GM19035 (cell line): ENCODE data around the gene HNMT.
"Not testable (repeated sequence)": the region's sequence is repeated elsewhere in the genome, so short reads cannot be mapped to it uniquely, and the experiment has no call there.

Experiments used
- ATAC-seq: cut with Tn5 transposase; IDR thresholded peaks from one replicate; pipeline ENCODE4 v1.9.1; 2021; ENCODE audit not compliant: unreplicated experiment

The HNMT gene

DNA sequence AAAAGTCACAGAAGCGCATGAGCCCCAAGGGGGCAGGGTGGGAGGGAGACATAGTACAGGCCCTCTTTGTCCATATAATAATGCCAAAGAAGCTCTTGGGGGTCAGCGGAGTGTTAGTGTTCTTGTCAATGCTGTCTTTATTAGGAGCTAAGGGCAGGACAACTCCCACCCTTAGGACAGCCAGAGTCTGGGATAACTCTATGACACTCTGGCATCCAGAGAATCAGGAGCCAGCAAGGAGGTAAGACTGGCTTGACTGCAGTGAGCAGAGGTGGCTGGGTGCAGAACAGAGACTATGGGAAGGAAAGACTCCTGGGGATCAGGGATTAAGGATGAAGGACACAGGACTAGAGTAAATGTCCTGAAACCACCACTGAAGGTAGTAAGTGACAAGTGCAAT is 19.0 kb upstream of the HNMT start:
- no peak for ATAC-seq

DNA sequence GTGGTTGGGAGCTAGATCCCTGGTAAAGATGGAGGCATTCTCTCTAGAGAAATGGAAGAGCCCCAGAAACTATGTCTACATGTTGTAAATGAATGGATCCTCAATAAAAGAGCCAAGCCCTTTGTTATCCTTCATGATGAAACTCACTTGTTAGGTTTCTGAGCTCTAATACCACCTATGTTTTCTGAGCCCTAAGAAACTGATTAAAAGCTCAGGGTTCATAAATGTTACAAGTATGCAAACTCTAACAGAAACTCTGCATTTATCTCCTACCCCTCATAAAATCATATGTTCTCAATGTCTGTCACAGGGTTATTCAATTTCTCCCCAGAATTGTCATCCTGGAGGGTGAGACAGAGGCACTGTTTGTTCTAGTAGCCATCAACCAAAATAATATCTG is 18.0 kb upstream of the HNMT start:
- ATAC-seq, result no peak

DNA sequence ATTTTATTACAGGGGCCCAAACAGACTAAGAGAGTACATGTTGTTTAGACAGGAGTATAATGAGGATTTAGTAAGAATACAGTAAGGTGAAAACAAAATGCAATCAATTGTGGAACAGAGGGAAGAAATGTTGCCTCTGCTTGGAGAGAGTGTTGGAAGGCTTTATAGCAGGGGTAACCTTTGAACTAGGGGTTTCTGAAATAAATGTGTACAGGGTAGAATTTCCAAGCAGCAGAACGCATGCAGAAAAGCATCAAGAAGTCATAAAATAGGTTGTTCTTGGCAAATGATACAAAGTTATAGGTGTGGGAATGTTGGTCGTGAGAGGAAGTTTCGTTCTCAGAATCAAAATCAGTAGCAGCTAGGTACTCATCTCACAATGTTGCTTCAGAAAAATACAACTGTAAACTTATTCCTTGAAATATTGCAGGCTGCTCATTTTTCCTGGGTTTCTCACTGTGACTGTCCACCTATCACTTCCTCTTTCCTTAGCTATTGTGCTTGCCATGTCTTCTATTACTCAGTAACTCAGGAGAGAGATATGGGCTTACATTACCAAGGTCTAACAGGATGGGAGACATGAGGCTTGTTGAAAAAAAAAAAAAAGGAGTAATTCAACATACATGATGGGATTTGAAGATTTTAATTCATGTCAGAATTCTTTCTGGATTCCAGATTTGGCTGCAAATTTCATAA is 17.1 kb upstream of the HNMT start:
- ATAC-seq, result no peak

DNA sequence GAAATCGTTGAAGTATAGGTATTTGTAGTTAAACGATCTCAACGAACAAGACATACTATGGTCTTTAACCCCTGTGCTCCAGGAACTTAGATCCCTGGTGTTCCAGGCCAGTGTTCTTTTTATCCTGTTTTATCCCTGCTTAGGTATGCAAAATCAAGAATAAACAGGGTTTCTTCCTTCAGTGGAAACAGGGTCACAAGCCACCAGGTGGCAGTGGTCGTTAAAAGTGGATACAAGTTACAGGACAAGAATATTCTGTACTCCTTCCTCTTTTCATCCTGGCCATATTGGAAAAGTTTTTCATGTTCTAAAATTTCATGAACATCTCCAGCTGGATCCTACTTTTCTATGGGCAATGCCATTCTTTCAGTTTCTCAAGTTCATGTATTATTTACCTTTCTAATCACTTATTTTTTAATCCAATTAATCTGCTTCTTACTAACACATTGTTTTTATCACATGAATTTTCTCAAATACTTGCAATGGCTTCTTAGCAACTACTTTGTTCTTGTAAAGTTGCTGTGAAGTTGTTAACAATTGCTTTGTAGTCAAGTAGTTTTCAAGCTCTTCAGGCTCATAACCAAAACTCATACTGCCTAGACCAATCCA is 16.4 kb upstream of the HNMT start:
- no peak for ATAC-seq

DNA sequence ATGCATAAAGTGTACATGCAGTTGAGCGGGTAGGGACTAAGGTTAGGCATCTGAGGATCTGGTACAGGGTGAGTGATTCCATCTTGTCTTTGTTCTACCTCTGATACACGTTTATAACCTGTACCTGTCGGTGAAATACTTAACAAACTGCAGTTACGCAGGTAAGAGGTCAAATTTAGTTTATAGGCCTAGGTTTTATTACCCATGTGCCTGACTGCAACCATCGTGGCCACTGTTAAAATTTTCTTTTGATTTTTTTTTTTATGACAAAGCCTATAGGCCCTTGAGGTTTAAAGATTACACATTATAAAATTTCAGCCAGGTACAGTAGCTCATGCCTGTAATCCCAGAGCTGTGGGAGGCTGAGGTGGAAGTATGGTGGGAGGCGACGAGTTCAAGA is 15.4 kb upstream of the HNMT start:
- no peak for ATAC-seq

DNA sequence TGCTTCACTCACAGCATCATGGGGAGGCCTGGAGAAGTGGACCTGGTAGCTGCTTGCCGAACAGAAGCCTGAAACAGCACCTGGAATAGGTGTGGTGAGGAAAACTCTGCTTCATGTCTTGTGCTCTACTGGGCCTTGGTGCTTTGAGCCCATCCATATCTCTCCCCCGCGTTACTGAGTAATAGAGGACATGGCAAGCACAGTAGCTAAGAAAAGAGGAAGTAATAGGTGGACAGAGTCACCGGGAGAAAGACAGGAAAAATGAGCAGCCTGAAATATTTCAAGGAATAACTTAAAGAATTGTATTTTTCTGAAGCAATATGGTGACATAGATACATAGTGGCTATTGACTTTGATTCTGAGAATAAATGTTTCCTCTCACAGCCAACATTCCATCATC is 14.0 kb upstream of the HNMT start:
- ATAC-seq, result no peak

DNA sequence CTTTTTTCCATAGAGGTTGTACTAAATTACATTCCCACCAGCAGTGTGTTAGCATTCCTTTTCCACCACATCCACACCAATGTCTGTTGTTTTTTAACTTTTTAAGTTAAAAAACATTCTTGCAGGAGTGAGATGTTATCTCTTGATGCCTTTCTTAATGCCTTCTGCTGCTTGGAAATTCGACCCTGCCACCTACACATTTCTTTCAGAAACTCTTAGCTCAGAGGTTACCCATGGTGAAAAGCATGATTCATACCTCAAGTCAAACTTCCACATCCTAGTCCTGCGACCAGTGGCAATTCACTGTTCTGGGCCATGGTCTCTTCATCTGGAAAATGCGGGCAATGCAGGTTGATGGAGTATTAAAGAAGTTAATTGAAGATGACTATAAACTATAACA is 12.7 kb upstream of the HNMT start:
- no peak for ATAC-seq

DNA sequence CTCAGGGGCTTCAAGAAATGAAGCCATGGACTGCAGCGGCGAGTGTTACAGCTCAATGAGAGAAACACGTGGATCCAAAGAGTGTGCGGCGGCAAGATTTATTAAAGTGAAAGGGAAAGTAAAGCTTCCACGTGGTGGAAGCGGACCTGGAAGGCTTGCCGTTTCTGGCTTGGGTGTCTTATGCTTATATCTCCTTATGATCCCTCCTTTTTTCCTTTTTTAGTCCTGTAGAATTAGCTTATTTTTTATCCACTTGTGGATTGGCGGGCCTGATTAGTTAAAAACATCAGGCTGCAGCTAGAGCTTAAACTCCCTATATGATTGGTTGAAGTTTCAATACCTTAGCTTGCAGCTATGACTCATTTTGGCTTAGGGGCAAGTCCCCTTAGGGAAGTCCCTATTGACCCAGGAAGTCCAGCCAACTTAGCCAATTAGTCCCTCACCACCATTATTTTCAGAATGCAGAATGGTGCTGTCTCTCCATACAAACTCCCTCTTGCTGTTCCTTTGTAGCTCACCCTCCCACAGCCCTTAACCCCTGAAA is 11.6 kb upstream of the HNMT start:
- no peak for ATAC-seq

DNA sequence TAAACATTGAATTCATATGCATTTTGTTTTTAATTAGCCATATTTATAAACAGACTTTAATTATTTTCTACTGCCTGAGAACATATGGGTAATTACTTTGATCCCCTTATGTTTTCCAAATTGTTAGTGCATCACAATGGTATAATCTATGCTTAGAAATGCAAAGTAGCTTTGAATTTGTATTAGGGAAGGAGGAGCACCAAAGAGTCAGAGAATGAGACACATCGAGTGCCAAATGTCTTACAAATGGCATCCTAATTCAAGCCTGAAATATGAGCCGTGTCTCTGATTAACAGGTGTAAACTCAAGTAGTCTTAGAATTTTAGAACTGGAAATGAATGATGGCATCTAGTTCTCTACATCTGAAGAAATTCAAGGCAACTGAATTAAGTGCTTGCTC is 8.7 kb upstream of the HNMT start:
- no peak for ATAC-seq

DNA sequence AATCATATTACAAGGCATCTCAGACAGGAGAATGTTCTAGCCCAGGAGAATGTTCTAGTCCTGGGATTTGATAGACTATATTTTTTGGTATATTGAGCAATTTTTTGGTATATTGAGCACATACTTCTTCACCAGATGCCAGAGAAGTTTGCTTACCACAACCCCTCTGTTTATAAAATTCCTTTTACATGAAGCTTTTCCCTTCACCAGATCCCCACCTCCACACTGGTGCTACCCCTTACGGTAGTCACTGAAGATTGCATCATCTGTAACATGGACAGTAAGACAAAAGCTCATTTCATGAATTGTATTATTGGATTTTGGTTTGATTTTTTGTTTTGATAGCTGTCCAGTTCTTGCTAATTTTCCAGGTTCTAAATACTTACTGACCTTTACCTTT is 7.2 kb upstream of the HNMT start:
- ATAC-seq, result no peak

DNA sequence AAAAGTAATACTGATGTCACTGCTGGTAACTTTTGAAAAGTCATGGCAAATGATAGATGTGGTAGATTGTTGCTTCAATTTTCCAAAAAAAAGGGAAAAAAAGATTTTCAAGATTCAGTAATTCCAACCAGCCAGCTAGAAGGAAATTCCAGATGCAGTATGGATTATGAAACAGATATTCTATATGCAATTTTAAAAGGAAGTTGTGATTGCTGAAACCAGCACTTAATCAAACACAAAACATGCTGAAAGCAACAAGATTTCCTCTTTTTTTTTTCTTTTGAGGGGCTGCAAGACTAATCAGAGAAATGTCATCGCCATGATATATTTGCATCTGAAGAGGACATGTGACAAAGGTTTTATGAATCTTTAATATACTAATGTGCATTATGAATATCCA is 5.1 kb upstream of the HNMT start:
- ATAC-seq, result no peak

DNA sequence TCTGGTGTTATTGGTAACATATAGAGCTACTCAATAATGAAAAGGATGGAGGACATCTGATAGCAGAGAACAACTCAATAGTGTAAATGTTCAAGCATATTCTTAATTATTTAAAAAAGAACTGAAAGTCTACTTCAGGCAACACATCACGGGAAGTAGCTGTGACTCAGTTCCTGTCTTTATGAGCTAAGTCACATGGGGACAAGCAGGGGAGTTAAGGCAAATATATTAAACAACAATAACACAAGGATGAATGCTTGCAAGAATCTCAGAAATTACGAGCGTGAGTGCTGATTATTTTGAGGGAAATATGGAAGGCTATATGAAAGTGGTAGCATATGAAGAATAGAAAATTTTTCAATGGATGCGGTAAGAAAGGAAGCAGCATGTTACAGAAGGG is 4.0 kb upstream of the HNMT start:
- ATAC-seq, result no peak

DNA sequence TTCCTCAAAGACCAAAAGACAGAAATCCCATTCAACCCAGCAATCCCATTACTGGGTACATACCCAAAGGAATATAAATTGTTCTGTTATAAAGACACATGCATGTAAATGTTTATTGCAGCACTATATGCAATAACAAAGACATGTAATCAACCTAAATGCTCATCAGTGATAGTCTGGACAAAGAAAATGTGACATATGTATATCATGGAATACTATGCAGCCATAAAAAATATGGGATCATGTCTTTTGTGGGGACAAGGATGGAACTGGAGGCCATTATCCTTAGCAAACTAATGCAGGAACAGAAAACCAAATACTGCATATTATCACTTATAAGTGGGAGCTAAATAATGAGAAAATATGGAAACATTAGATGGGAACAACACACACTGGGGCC is 2.7 kb upstream of the HNMT start:
- no peak for ATAC-seq

DNA sequence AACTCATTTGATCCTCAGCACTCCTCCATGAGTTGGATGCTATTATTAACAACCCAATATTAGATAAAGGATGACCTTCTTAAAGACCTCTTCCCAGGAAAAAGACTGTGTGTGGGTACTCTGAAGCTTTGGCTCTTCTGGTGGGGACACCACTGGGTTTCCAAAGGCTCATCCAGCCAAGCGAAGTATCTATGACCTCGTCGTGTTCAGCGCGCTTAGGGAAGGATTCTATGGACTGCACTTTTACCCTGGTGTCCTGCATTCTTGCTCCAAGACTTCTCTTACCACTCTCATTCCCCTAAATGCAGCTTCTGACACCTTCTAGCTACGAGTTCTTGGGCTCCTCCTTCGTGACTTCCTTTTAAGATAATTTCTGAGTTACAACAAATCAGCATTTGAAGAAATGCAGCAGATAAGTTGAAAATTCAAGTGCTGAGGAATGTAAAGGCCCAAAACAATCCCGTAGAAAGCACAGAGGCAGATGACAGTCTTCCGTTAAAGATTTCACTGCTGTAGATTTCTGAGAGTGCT is 673 bp upstream of the HNMT start:
- ATAC-seq, result no peak

DNA sequence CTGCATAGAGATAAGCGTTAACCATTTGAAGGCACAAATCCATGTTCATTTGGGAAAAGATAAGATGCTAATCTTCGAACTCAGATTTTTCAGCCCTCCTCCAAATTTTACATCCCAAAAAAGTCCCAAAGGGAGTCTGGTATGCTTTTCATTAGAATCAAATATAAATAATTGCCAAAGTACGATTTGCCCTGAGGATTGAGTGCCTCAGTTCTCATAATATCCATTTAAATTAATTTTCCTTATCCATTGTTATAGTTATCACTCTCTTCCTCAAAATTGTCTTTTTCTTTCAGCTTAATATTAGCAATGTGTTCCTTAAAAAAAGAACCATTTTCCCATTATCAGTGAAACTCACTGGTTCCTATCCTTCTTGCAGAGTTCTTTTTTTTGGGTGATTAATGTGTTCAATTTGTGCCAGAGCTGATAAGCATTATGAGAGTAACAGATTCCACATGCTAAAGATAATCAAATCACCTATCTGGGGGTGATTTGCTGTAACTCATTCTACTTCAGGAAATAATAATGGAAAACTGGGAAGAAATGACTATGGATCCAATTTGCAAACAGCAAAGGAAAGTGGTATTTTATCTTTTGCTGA is 686 bp downstream of the HNMT start:
- ATAC-seq, result no peak

DNA sequence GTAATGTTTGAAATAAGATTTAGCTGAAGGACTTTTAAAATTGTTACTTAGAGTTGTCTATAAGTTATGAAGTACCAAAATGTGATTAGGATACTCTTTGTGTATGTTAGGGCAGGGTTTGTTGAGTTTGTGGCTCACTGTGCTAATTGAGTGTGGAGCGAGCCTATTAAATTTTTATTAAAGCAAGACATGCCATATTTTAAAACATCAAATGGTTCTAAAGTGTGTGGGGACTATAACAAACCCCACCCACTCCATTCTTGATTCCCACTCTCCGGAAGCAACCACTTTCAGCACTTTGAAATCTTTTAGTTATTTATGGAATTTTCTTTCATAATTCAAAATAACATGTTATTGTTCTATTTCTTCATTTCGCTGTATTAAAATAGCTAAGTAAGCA is 1.8 kb downstream of the HNMT start:
- no peak for ATAC-seq

DNA sequence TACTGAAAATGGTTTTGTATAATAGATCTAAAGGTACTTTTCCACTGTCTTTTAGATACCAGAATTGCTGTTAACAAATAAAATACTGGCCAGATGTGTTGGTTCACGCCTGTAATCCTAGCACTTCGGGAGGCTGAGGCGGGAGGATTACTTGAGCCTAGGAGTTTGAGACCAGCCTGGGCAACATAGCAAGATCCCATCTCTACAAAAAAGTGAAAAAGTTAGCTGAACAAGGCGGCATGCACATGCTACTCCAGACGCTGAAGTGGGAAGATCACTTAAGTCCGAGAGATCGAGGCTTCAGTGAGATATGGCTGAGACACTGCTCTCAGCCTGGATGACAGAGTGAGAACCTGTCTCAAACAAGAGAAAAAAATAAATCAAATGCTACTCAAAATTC is 2.8 kb downstream of the HNMT start:
- no peak for ATAC-seq

DNA sequence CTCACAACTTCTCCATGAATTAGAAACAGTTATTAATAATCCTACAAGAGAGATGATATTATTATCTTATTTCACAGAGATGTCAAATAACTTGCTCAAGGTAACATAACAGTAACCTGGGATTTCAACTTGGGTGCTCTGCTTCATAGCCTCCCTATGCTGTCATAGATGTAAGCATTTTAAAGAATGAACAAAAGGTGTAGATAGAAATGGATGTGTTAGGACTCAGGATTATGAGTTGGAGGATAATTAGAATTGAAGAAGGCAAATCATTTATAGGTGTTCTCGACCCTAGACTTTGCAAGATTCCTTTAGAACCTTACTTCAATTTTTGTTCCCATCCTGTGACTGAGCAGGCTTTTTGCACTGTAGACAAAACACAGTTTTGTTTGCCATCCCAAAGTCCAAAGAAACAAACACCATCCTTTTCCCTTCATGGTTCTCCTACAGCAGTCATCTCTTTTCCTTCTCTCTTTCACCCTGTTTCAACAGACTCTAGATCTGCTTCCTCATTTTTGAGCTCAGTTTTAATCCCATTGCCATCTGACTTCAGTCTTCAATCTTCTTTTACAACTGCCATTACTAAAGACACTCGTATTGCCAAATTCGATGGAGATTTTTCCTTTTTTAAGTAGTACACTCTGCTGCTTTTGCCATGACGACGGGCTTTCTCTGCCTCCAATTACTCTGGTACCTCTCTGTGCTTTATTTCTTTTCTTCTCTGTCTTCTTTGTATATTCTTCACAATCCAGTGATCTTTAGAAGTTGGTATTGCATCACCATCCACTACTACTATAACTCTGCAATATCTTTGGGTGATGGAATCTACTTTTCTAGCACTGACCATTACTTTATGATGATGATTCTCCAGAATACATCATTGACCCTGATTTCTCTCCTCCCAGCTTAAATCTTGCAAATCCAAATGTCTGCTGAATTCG is 4.5 kb downstream of the HNMT start:
- no peak for ATAC-seq

DNA sequence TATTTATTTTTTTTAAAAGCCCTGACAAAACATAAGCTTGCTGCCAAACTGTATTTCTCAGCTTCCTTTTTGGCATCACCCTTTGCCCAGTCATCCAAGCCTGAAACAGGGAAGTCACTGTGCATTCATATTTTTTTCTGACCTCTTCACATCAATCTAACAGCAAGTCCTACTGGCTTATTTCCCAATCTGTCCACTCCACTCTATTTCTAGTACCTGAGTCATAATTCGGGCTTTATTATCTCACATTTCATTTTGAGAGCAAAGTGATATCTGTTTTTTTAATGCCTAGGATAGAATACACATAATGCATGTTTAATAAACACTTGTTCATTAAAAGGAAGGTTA is 5.1 kb downstream of the HNMT start:
- no peak for ATAC-seq

DNA sequence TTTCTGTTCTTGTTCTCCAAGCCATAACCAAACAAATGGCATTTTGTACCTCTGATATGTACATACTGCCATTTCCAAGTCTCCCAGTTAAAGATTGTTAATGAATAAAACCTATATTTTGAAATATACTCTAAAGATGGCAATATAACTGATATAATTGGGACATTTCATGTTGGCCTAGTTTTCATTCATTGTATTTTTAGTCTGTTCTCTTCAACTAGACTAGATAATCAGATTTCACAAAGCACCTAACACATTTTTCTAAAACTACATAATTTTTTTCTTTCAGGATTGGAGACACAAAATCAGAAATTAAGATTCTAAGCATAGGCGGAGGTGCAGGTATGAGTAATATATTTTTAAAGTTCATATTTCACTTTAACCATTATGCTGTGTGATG is 5.6 kb downstream of the HNMT start:
- ATAC-seq, result no peak

DNA sequence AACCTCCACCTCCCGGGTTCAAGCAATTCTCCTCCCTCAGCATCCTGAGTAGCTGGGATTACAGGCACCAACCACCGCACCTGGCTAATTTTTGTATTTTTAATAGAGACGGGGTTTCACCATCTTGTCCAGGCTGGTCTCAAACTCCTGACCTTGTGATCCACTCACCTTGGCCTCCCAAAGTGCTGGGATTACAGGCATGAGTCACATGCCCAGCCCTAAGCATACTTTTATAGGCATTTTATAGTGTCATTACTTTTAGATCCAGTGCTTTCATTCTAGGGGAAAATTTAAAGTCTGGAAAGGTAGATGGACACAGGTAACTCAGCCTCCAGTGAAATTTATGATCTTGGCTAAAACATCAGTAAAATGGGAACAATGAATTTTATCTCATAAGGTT is 7.0 kb downstream of the HNMT start:
- ATAC-seq, result not testable (repeated sequence)
